ENCODE results near the gene ARFRP1.
"Not testable (repeated sequence)": the region's sequence is repeated elsewhere in the genome, so short reads cannot be mapped to it uniquely, and the experiment has no call there.

Gene ARFRP1

GRCh38 chr20:63732118-63733095, 24.6 kb upstream of the ARFRP1 start:
- DNase-seq (ENCODE audit: low read depth), result no peak

GRCh38 chr20:63731410-63731809, 23.6 kb upstream of the ARFRP1 start:
- no peak for DNase-seq (ENCODE audit: low read depth)

GRCh38 chr20:63730189-63730733, 22.5 kb upstream of the ARFRP1 start:
- not testable (repeated sequence) for DNase-seq (ENCODE audit: low read depth)

GRCh38 chr20:63722967-63723622, 15.3 kb upstream of the ARFRP1 start:
- DNase-seq (ENCODE audit: low read depth), result not testable (repeated sequence)

DNA sequence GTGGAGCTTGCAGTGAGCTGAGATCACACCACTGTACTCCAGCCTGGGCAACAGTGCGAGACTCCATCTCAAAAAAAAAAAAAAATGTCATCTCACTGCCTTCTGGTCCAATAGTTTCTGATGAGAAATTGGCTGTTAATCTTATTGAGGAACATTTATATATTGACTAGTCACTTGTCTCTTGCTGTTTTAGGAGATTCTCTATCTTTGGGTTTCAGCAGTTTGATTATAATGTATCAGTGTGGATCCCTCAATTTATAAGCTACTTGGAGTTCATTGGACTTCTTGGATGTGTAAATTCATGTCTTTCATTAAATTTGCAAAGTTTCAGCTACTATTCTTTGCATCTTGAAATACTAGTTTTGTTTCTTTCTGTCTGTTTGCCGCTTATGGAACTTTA, 11.2 kb upstream of the ARFRP1 start:
- no peak for DNase-seq (ENCODE audit: low read depth)

DNA sequence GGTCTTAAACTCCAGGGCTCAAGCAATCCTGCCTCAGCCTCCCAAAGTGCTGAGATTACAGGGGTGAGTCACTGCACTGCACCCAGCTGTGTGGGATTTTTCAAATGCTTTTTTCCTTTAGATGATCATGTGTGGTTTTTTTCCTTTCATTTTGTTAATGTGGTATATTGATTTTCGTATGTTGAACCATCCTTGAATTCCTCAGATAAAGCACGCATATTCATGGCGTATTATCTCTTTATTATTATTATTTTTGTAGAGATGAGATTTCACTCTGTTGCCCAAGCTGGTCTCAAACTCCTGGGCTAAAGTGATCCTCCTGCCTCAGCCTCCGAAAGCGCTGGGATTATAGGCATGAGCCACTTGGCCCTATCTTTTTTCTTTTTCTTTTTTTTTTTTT, 7.1 kb upstream of the ARFRP1 start:
- DNase-seq (ENCODE audit: low read depth), result no peak

- DNase-seq (ENCODE audit: low read depth), result no peak
These were observed 4.4 kb upstream of the ARFRP1 start for GRCh38 chr20:63712191-63712590.

GRCh38 chr20:63711085-63711645, 3.4 kb upstream of the ARFRP1 start:
- no peak for DNase-seq (ENCODE audit: low read depth)

- no peak for DNase-seq (ENCODE audit: low read depth)
These were observed 1.4 kb upstream of the ARFRP1 start for GRCh38 chr20:63709149-63709527.

GRCh38 chr20:63708301-63709148, 749 bp upstream of the ARFRP1 start:
- DNase-seq (ENCODE audit: low read depth), result no peak

DNA sequence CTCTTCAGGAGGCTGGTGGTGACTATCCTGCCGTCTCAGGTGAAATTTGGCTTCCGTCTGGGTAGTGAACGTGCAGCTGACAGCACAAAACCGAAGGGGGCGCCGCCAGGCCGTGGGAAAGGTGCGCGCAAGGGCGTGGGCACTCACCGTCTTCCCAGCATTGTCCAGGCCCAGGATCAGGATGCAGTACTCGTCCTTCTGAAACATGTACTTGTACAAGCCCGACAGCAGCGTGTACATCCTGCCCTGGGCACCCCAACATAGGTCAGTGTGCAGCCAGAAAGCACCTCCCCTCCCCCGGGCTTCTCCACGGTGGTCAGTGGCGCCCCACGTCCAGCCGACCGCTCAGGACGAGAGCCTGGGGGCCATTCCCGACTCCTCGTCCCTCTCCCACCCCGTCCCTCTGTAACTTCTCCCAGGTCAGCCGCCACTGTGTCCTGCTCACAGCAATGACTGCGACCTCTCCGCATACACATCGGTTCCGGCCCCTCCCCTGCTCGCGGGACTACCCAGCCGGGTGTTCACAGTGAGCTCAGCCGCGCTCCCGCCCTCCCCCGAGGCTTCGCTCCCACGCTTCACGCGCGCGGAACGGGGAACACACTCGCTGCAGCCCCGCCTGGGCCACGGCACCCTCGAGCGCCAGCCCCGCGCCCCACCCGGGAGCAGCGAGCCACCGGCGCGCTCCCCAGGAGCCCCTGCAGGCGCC, 771 bp downstream of the ARFRP1 start:
- no peak for DNase-seq (ENCODE audit: low read depth)

DNA sequence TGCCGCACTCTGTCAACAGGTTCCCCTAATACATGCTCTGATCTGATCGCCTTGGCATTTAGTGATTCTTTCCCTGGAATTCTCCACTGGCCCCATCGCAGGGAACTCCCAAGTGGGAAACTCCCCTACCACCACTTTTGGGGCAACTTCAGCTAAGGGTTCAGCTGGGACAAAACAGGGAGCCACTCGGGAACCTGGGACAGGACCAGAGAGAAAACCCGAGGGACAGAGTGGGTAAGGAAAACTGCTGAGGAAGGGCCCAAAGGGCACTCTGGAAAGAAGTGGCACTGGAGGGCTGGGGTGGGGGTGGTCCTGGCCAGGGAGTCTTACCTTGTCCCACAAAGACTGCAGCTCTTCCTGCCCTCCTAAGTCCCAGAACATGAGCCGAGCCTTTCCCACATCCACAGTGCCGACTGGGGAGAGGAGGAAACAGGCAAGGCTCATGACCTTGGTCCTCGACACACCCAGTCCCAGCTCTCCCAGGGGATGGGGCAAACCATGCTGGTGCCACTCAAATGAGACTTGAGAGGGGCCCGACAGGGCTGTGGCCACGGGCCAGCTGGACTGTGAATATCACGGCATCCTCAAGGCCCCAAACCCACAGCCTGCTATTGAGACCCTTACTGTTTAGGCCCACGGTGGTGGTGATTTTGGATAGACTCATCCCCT, 1.6 kb downstream of the ARFRP1 start:
- no peak for DNase-seq (ENCODE audit: low read depth)

GRCh38 chr20:63705232-63706026, 2.3 kb downstream of the ARFRP1 start:
- no peak for DNase-seq (ENCODE audit: low read depth)

DNA sequence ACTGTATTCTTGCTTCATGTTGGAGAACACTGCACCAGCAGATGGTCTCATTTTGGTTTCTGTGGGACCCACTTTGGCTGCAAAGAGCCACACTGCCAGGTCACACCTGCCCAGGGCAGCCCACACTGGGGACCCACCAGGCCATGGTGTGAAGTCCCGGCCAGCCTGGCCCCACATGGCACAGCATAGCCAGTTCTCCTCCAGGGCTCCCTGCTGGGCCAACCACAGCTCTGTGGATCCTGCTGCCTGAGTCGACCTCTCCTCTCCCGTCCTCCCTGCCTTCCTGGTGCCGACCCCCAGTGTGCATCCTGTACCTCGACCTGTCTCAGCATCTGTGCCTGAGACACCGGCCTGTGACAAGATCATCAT, 3.0 kb downstream of the ARFRP1 start:
- DNase-seq (ENCODE audit: low read depth), result no peak

- DNase-seq (ENCODE audit: low read depth), result no peak
These were observed 3.6 kb downstream of the ARFRP1 start for GRCh38 chr20:63703976-63704748.

- DNase-seq (ENCODE audit: low read depth), result no peak
These were observed 4.3 kb downstream of the ARFRP1 start for GRCh38 chr20:63703471-63703975.

GRCh38 chr20:63702751-63703470, 4.9 kb downstream of the ARFRP1 start:
- DNase-seq (ENCODE audit: low read depth), result no peak

GRCh38 chr20:63702036-63702665, 5.6 kb downstream of the ARFRP1 start:
- DNase-seq (ENCODE audit: low read depth), result no peak
